GM20000 (cell line): ENCODE results near the gene TGFBI.
A peak's percentile ranks its signal among the peaks of the same experiment; 100 is the strongest.

Experiments used
- DNase-seq: peaks from one replicate; pipeline ENCODE4 v3.0.0; 2012; ENCODE audit warnings: low spot score
- TF ChIP-seq, protein P1 (sequence below): IDR thresholded peaks from 2 replicates; pipeline ENCODE4 v1.5.1; 2012; ENCODE audit warnings: mild to moderate bottlenecking, control low read depth; ENCODE audit errors: extremely low read depth, missing control alignments

The TGFBI gene

DNA sequence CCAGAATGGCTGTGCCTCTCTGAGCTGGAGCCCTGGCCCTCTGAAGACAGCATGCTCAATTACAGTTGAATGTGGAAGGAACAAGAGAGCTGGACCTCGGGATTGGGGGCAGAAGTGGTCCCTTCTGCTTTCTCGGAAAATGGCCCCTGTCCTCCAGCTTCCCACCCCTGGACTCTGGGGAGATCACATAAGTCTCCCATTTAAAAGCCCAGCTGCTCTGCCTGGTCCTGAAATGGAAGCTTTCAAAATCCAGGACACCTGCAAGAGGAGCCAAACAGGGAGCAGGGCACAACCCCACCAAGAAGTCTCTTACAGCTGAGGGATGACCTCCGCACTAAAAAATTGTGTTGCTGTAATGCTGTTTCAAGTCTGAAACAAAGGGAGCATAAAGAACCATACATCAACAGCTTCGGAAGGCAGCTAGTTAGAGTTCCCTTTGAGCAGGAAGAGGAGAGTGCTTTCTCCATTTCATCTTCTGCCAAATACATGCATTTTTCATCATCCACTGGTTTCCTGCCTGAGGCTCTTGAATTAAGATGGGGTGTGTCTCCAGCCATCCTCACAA is 48.2 kb downstream of the TGFBI start:
- TF ChIP-seq, protein P1, sequence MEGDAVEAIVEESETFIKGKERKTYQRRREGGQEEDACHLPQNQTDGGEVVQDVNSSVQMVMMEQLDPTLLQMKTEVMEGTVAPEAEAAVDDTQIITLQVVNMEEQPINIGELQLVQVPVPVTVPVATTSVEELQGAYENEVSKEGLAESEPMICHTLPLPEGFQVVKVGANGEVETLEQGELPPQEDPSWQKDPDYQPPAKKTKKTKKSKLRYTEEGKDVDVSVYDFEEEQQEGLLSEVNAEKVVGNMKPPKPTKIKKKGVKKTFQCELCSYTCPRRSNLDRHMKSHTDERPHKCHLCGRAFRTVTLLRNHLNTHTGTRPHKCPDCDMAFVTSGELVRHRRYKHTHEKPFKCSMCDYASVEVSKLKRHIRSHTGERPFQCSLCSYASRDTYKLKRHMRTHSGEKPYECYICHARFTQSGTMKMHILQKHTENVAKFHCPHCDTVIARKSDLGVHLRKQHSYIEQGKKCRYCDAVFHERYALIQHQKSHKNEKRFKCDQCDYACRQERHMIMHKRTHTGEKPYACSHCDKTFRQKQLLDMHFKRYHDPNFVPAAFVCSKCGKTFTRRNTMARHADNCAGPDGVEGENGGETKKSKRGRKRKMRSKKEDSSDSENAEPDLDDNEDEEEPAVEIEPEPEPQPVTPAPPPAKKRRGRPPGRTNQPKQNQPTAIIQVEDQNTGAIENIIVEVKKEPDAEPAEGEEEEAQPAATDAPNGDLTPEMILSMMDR: no peak
- no peak for DNase-seq

DNA sequence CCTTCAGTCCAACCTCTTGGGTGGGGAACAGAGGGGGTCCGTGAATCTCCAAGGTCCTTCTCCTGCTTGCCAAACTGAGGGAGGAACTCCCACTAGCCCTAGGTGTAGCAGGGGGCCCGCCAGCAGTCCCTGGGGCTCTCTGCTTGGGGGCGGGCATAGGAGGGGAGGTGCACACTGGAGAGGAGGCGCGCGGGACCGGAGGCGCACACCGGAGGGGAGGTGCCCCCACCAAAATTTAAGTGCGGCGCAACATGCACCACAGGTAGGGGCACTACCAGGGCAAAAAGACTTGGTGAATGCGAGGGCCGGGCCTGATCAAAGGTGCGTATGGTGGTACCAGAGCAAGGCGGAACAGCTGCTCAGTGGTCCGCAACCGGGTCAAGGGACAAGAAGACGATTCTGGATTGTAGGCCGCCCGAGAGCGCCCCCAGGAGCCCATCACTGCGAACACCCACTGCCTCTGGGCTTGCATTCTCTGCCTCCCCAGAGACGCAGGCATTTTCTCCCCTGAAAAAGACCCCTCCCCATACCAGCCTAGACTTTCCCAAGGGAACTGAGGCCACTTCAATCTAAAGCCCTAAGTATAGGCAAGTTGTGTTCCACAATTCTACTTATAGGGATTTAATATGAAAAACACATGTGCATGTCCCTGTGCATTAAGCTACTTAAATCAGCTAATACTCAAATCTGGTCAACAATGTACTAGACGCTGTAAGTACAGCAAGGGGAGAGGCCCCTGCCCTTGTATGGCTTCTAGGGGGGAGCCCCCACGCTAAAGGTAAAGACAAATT is 50.6 kb downstream of the TGFBI start:
- TF ChIP-seq, protein P1: no peak
- DNase-seq: no peak

DNA sequence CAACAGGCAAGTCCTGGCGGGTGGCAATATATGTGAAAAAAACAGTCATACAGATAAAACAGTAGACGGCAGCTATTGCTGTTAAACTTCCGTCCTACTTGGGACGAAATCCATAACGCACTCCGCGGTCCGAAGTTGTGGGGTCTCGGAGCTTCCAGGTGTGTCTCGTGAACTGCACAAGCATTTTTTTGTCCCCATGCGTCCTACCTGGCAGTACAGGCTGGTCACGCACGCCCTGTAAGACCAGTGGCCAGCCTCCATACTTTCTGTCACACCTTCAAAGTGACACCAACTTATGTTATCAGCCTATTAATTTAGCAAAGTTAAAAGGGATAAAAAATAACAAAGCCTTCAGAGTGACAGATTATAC is 51.3 kb downstream of the TGFBI start:
- TF ChIP-seq, protein P1: no peak
- DNase-seq: no peak

DNA sequence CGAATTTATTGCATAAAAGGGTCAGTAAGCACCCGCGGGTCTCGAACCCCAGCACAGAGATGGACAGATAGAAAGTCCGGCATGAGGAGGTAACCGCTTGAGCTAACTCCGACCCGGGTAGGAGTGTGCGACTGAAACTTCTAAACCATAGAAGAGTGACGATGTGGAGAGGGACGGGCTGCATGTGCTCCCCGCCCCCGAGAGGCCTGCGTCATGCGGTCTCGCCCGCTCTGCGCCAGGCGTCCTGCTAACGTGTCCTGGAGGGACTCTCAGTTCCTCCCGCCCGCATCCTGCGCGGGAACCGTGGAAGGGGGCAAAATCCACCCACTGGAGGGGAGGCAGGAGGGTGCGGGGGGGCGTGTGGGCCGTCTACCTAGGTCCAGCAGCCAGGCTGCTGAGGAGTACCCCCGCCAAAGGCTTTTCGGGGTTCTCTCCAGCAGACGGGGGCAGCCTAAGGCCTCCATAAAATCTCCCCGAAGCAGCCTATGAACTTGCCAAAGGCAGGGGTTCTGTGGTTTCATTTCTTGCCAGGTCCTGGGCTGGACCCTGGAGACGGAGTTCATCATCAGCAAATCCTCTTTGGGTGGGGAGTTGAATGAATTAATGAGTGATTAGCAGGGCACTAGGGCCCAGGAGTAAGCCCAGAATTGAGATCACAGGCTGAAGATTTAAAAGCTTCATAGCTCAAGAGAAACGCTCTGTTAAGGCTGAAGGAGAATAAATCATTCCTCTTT is 51.9 kb downstream of the TGFBI start:
- peak; percentile 85 for DNase-seq
- TF ChIP-seq, protein P1: no peak

DNA sequence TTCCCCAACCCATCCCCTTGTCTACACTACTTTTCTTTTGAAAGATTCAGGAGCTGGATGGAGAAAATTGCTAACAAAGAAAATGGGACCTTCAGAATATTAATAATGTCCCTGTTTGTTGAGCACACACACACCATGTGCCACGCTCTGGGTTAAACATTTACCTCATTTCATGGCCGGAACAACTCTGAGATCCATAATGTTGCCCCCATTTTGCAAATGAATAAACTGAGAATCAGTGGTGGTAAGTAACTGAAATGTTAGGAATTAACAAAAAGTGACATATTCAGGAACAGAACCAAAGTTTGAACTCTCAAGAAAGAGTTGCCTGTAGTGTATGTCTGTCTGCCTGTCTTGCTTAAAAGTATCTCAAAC is 52.4 kb downstream of the TGFBI start:
- DNase-seq: no peak
- TF ChIP-seq, protein P1: no peak

DNA sequence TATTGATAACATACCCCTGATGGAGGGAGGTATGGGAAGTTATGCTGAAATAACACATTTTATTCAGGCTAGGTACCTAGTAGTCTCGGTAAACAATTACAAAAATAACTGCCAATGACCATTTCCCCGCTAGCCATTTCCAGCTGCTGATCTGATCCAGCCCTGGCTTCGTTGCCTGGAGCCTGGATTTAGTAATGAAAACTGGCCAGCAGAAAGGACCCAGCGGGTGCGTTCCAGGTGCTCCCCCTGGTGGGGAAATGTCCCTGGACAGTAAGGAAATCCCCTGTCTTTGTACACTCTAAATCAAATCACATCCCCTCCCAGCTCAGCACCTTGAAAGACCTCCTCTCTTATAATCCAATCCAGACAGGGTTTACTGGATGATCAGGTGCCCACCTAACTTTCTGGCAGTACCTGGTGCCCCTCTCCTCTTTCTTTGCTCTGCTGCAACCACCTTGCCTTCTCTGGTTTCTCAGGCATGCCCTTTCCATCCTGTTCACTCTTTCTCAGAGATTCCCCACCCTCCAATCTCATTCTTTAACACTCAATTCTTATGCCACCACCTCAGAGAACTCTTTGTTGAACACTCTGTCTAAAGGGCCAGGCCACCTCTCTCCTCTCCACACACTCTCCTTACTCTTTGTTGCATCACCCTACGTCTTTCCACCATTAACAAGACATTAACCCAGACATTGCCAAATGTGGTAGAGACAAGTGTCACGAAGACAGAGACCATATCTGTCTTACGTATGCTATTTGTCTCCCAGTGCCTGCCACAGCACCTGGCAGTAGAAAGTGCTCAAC is 53.8 kb downstream of the TGFBI start:
- peak; percentile 58 for DNase-seq

More for the DNA sequence above, 53.8 kb downstream of the TGFBI start:
- TF ChIP-seq, protein P1: peak; percentile 74
